CD8-positive, alpha-beta memory T cell (primary cell): ENCODE results near the gene RPL18. TPM values are rescaled to one million over a fixed set of nuclear protein-coding genes. Genes with fewer than 3 reads are reported as not detected.

Source experiments
- CTCF ChIA-PET: fragments of 350-600 bp; sonication (Branson Sonifier 250); formaldehyde crosslinking; loops from one replicate; lab custom pipeline; 2021; ENCODE audit warnings: antibody characterized with exemption; lab: Charles Lee
- POLR2A ChIA-PET: fragments of 350-600 bp; sonication (Branson Sonifier 250); formaldehyde crosslinking; loops from one replicate; lab custom pipeline; 2021; ENCODE audit warnings: antibody characterized with exemption; lab: Charles Lee
- DNase-seq, 5 donors: peaks; one replicate each; pipeline versions ENCODE4 v3.0.0 to v3.0.0-alpha.2; 2020 to 2022; ENCODE audit warnings: mixed read lengths in 1 of 5
- H3K27ac ChIP-seq: one replicate; pipeline ENCODE4 v1.7.0; 2013; ENCODE audit warnings: low read depth, mild to moderate bottlenecking, low read length, moderate library complexity
- H3K27me3 ChIP-seq: 2 replicates; pipeline ENCODE4 v1.7.0; 2013; ENCODE audit warnings: low read length, mild to moderate bottlenecking; ENCODE audit not compliant: insufficient read depth, poor library complexity, severe bottlenecking
- H3K36me3 ChIP-seq: 2 replicates; pipeline ENCODE4 v1.7.0; 2013; ENCODE audit warnings: mild to moderate bottlenecking, low read length, moderate library complexity; ENCODE audit not compliant: insufficient read depth
- H3K4me1 ChIP-seq: 2 replicates; pipeline ENCODE4 v1.7.0; 2013; ENCODE audit warnings: mild to moderate bottlenecking, low read length, moderate library complexity; ENCODE audit not compliant: insufficient read depth
- H3K4me3 ChIP-seq: 2 replicates; pipeline ENCODE4 v1.7.0; 2013; ENCODE audit warnings: mild to moderate bottlenecking, low read length
- H3K9me3 ChIP-seq: 2 replicates; pipeline ENCODE4 v1.7.0; 2013; ENCODE audit warnings: mild to moderate bottlenecking, low read length
- H3K27ac Mint-ChIP-seq, 8 donors: one replicate each; pipeline ENCODE4 v1.8.0; 2020 to 2021; ENCODE audit warnings: mixed read lengths in 8 of 8, mild to moderate bottlenecking in 6 of 8, inconsistent platforms in 3 of 8, moderate library complexity in 3 of 8
- H3K27me3 Mint-ChIP-seq, 2 donors: one replicate each; pipeline ENCODE4 v1.8.0; 2020 to 2021; ENCODE audit warnings: mixed read lengths in 2 of 2, mild to moderate bottlenecking in 1 of 2, moderate library complexity in 1 of 2
- H3K36me3 Mint-ChIP-seq, 3 donors: one replicate each; pipeline ENCODE4 v1.8.0; 2020 to 2021; ENCODE audit warnings: mixed read lengths in 3 of 3, inconsistent platforms in 1 of 3, mild to moderate bottlenecking in 1 of 3
- H3K4me1 Mint-ChIP-seq, 3 donors: one replicate each; pipeline ENCODE4 v1.8.0; 2020 to 2021; ENCODE audit warnings: mixed read lengths in 3 of 3, inconsistent platforms in 1 of 3, mild to moderate bottlenecking in 1 of 3
- H3K4me3 Mint-ChIP-seq, 7 donors: one replicate each; pipeline ENCODE4 v1.8.0; 2020 to 2021; ENCODE audit warnings: mixed read lengths in 7 of 7, mild to moderate bottlenecking in 6 of 7, moderate library complexity in 4 of 7, inconsistent platforms in 2 of 7
- H3K9me3 Mint-ChIP-seq, 5 donors: one replicate each; pipeline ENCODE4 v1.8.0; 2020 to 2022; ENCODE audit warnings: mixed read lengths in 5 of 5, mild to moderate bottlenecking in 3 of 5, moderate library complexity in 2 of 5, inconsistent platforms in 1 of 5
- polyA plus RNA-seq: library from polyadenylated mRNA; unstranded; fragments of 300-500 nt; fragmentation: Illumina TruSeq; gene quantifications from one replicate; pipeline ENCODE4 v1.2.3, GENCODE V29; 2021
- total RNA-seq, 2 experiments: library from RNA; stranded (reverse); gene quantifications; one replicate each; pipeline ENCODE4 v1.2.3, GENCODE V29; 2021

The RPL18 gene
- total and polyA plus RNA-seq, 3 experiments from 2014 or later = 1,778 to 1,821 (median 1,810) TPM

GRCh38 chr19:48616041-48616436 lies 2.9 kb downstream of the RPL18 start:
- Histone ChIP-seq H3K27me3 (no peaks in the 10 kb centered on the region), H3K4me3 (no peak overlapping the region), H3K27ac (peak overlapping the region; percentile 81), H3K36me3 (peaks cover 24% of the 10 kb centered on the region), H3K4me1 (peaks cover 33% of the 10 kb centered on the region), H3K9me3 (no peaks in the 10 kb centered on the region)
- CTCF ChIA-PET = interaction anchor here (1.2 to 1.3 kb wide), 2 partner anchors 126 to 377 kb away, joined by 3 read pairs; partner anchors contain the start of genes GYS1 and RUVBL2
- Mint-ChIP-seq H3K4me3 (peak overlapping the region; percentile 40 to 98 (median 97)), H3K9me3 (peaks cover 0 to 2% (median 0%) of the 10 kb centered on the region in 5 donors), H3K27ac (peak overlapping the region; percentile 76 to 99 (median 92)), H3K36me3 (peaks cover 0 to 55% (median 6%) of the 10 kb centered on the region in 3 donors), H3K27me3 (peaks cover 0 to 3% of the 10 kb centered on the region in 2 donors), H3K4me1 (peaks cover 36 to 52% (median 41%) of the 10 kb centered on the region in 3 donors)
- no peak for DNase-seq
- POLR2A ChIA-PET = interaction anchor here (0.8 to 1.1 kb wide), 2 partner anchors 8 to 37 kb away, joined by 3 read pairs; no protein-coding TSS in a partner anchor

- CTCF ChIA-PET = interaction anchor here (1.2 kb wide), 1 partner anchor 378 kb away, joined by 3 read pairs; the partner anchor contains the start of genes GYS1 and RUVBL2
These were observed 3.5 kb downstream of the RPL18 start for GRCh38 chr19:48615231-48616040.

DNA sequence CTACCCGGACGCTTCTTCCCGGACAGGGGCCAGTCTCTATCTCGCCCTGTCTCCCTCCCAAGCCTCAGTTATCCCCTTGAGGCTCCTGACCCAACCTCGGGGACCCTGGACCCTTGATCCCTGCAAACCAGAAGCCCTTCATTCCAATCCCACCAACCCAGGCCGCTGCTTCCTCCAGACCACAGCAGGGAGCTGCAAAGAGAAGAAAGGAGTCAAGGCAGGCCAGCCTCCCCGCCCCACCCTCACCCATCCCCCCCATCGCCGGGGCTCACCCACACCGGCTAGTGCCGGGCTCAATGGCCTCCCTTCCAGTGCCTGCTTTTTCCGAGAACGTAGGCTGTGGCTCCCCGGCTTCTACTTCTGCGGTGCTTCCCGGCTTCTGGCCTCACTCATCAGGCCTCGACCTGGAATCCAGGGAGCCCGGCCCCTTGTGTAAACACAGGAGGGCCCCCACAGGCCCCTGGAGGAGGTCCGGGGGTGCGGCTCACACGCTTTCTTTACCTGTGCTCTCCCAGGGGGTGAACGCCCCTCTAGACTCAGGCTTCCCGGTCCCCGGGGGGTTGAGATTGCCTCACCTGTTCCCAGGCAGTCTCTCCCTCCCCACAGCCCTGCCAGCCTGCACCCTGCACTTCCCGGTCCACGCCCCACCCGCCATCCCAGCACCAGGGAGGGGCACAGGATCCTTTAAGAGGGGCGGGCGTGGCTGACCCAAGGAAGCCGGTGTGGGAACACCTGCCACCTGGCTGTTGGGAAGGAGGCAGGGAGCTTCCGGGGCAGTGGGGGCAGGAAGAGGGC lies 4.3 kb downstream of the RPL18 start, which contains the start of gene FAM83E:
Gene FAM83E, minus strand, starts transcription at position 641 of the 795 bp plus-strand sequence. CDS start 1,704 bp downstream, outside the sequence.
- peaks cover 29 to 44% (median 34%) of the 10 kb centered on the region in 3 donors for H3K4me1 Mint-ChIP-seq
- peaks cover 0 to 3% of the 10 kb centered on the region in 2 donors for H3K27me3 Mint-ChIP-seq
- Histone ChIP-seq H3K9me3 (no peaks in the 10 kb centered on the region), H3K27ac (no peak within 1 kb of the TSS), H3K4me1 (peaks cover 26% of the 10 kb centered on the region), H3K4me3 (no peak within 1 kb of the TSS), H3K36me3 (peaks cover 24% of the 10 kb centered on the region), H3K27me3 (no peaks in the 10 kb centered on the region)
- peak within 1 kb of the TSS in 5 of 8 donors; percentile 45 to 97 (median 63) for H3K27ac Mint-ChIP-seq
- DNase-seq = no peak
- H3K36me3 Mint-ChIP-seq = peaks cover 0 to 51% (median 6%) of the 10 kb centered on the region in 3 donors
- H3K9me3 Mint-ChIP-seq = peaks cover 0 to 2% (median 0%) of the 10 kb centered on the region in 5 donors
- CTCF ChIA-PET = interaction anchor here (1.2 kb wide), 2 partner anchors 30 to 379 kb away, joined by 3 read pairs; partner anchors contain the start of genes GYS1 and RUVBL2
- peak within 1 kb of the TSS in 3 of 7 donors; percentile 26 to 94 (median 39) for H3K4me3 Mint-ChIP-seq
- POLR2A ChIA-PET = interaction anchor here (1.0 kb wide), 1 partner anchor 10 kb away, joined by 4 read pairs; no protein-coding TSS in a partner anchor

More at GRCh38 chr19:48615231-48616040, 3.5 kb downstream of the RPL18 start:
- no peaks in the 10 kb centered on the region for H3K9me3 ChIP-seq
- Mint-ChIP-seq H3K4me3 (peak overlapping the region in 3 of 7 donors; percentile 26 to 94 (median 39)), H3K9me3 (peaks cover 0 to 2% (median 0%) of the 10 kb centered on the region in 5 donors), H3K27ac (peak overlapping the region in 3 of 8 donors; percentile 22 to 45 (median 45)), H3K36me3 (peaks cover 0 to 55% (median 6%) of the 10 kb centered on the region in 3 donors), H3K4me1 (peaks cover 36 to 52% (median 41%) of the 10 kb centered on the region in 3 donors), H3K27me3 (peaks cover 0 to 3% of the 10 kb centered on the region in 2 donors)
- no peaks in the 10 kb centered on the region for H3K27me3 ChIP-seq
- H3K4me1 ChIP-seq = peaks cover 33% of the 10 kb centered on the region
- H3K36me3 ChIP-seq = peaks cover 24% of the 10 kb centered on the region
- POLR2A ChIA-PET = interaction anchor here (0.6 to 1.0 kb wide), 3 partner anchors 9 to 113 kb away, joined by 3 to 4 read pairs (median 4); no protein-coding TSS in a partner anchor
- H3K27ac ChIP-seq = no peak overlapping the region
- no peak for DNase-seq
- no peak overlapping the region for H3K4me3 ChIP-seq

- POLR2A ChIA-PET = interaction anchor here (1.0 kb wide), 1 partner anchor 10 kb away, joined by 4 read pairs; no protein-coding TSS in a partner anchor
- peak overlapping the region in 4 of 8 donors; percentile 51 to 97 (median 69) for H3K27ac Mint-ChIP-seq
- Histone ChIP-seq H3K27ac (no peak overlapping the region), H3K27me3 (no peaks in the 10 kb centered on the region), H3K9me3 (no peaks in the 10 kb centered on the region), H3K4me1 (peaks cover 25% of the 10 kb centered on the region), H3K36me3 (peaks cover 24% of the 10 kb centered on the region), H3K4me3 (no peak overlapping the region)
- no peaks in the 10 kb centered on the region for H3K9me3 Mint-ChIP-seq
- H3K27me3 Mint-ChIP-seq = no peaks in the 10 kb centered on the region
- peaks cover 0 to 44% (median 6%) of the 10 kb centered on the region in 3 donors for H3K36me3 Mint-ChIP-seq
- peaks cover 26 to 39% (median 30%) of the 10 kb centered on the region in 3 donors for H3K4me1 Mint-ChIP-seq
- CTCF ChIA-PET = interaction anchor here (1.2 kb wide), 1 partner anchor 29 kb away, joined by 3 read pairs; no protein-coding TSS in a partner anchor
- DNase-seq = no peak
- H3K4me3 Mint-ChIP-seq = peak overlapping the region in 1 of 7 donors; percentile 65
These were observed 5.0 kb downstream of the RPL18 start for GRCh38 chr19:48613852-48614435.

GRCh38 chr19:48613024-48613851 lies 5.7 kb downstream of the RPL18 start:
- ChIA-PET CTCF (interaction anchor here (1.2 kb wide), 1 partner anchor 28 kb away, joined by 3 read pairs; no protein-coding TSS in a partner anchor), POLR2A (no interaction called here)
- no peaks in the 10 kb centered on the region for H3K9me3 Mint-ChIP-seq
- Histone ChIP-seq H3K4me1 (peaks cover 28% of the 10 kb centered on the region), H3K27me3 (no peaks in the 10 kb centered on the region), H3K36me3 (peaks cover 24% of the 10 kb centered on the region), H3K4me3 (no peak overlapping the region), H3K27ac (no peak overlapping the region), H3K9me3 (no peaks in the 10 kb centered on the region)
- no peak overlapping the region for H3K4me3 Mint-ChIP-seq
- peak overlapping the region in 2 of 8 donors; percentile 51 to 63 for H3K27ac Mint-ChIP-seq
- peaks cover 25 to 36% (median 28%) of the 10 kb centered on the region in 3 donors for H3K4me1 Mint-ChIP-seq
- no peaks in the 10 kb centered on the region for H3K27me3 Mint-ChIP-seq
- DNase-seq = no peak
- peaks cover 0 to 37% (median 6%) of the 10 kb centered on the region in 3 donors for H3K36me3 Mint-ChIP-seq

DNA sequence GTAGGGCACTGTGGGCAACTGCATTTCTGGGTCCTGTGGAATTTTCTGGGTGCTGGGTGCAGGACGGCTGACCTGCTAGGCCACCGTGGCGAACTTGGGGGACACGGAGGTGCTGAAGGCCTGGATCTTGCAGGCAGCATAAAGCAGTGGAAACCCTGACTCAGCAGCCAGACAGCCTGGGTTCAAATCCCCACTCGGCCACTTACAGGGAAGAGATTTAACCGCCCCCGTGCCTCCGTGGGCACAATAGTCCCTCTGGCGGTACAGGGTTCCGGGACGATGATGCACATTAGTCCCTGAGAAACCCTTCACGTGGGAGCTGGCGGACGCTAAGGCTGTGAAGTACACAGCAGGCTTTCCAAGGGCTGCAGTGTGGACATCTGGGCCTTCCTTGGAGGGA lies 7.1 kb downstream of the RPL18 start:
- CTCF ChIA-PET = no interaction called here
- Mint-ChIP-seq H3K36me3 (peaks cover 0 to 26% (median 6%) of the 10 kb centered on the region in 3 donors), H3K4me3 (peak overlapping the region in 1 of 7 donors; percentile 65), H3K9me3 (no peaks in the 10 kb centered on the region), H3K4me1 (peaks cover 11 to 23% (median 14%) of the 10 kb centered on the region in 3 donors), H3K27me3 (no peaks in the 10 kb centered on the region), H3K27ac (peak overlapping the region in 1 of 8 donors; percentile 51)
- peaks cover 17% of the 10 kb centered on the region for H3K36me3 ChIP-seq
- no peaks in the 10 kb centered on the region for H3K27me3 ChIP-seq
- peaks cover 15% of the 10 kb centered on the region for H3K4me1 ChIP-seq
- DNase-seq = no peak
- POLR2A ChIA-PET = interaction anchor here (1.0 kb wide), 1 partner anchor 16 kb away, joined by 5 read pairs; no protein-coding TSS in a partner anchor
- no peak overlapping the region for H3K4me3 ChIP-seq
- H3K27ac ChIP-seq = no peak overlapping the region
- no peaks in the 10 kb centered on the region for H3K9me3 ChIP-seq
